Dendritic cell treated with granulocyte-macrophage colony-stimulating factor and Interleukin-4, amounts not matched to agents 40 ng/mL and 50 ng/mL, for 4 days (primary cell): ENCODE results near the gene GPX3.
A peak's percentile ranks its signal among the peaks of the same experiment; 100 is the strongest.

ENCODE experiments used
- H3K27ac Mint-ChIP-seq: one replicate; pipeline ENCODE4 v1.8.0; 2022; ENCODE audit warnings: mild to moderate bottlenecking, mixed read lengths
- H3K27me3 Mint-ChIP-seq: one replicate; pipeline ENCODE4 v1.8.0; 2022; ENCODE audit warnings: mild to moderate bottlenecking, mixed read lengths
- H3K36me3 Mint-ChIP-seq: one replicate; pipeline ENCODE4 v1.8.0; 2022; ENCODE audit warnings: low read depth, mixed read lengths
- H3K4me1 Mint-ChIP-seq: one replicate; pipeline ENCODE4 v1.8.0; 2022; ENCODE audit warnings: low read depth, mixed read lengths
- H3K4me3 Mint-ChIP-seq: one replicate; pipeline ENCODE4 v1.8.0; 2022; ENCODE audit warnings: mild to moderate bottlenecking, moderate library complexity, mixed read lengths
- H3K9me3 Mint-ChIP-seq: one replicate; pipeline ENCODE4 v1.8.0; 2022; ENCODE audit warnings: mixed read lengths
- intact Hi-C: fragments of 100-400 bp; cut with micrococcal nuclease; formaldehyde crosslinking; loops from one replicate; pipeline ENCODE4 v1.15.0; 2022

GPX3 gene

GRCh38 chr5:151005187-151005949 is 15.0 kb upstream of the GPX3 start:
- Mint-ChIP-seq H3K4me1 (peaks cover 32% of the 10 kb centered on the region), H3K36me3 (no peaks in the 10 kb centered on the region), H3K27me3 (no peaks in the 10 kb centered on the region), H3K9me3 (no peaks in the 10 kb centered on the region), H3K27ac (peak overlapping the region; percentile 64), H3K4me3 (no peak overlapping the region)
- intact Hi-C loops, result no loop called here

GRCh38 chr5:151005950-151006576 is 14.3 kb upstream of the GPX3 start:
- no peaks in the 10 kb centered on the region for H3K36me3 Mint-ChIP-seq
- intact Hi-C loops, result no loop called here
- peak overlapping the region; percentile 64 for H3K27ac Mint-ChIP-seq
- H3K4me1 Mint-ChIP-seq, result peaks cover 32% of the 10 kb centered on the region
- H3K27me3 Mint-ChIP-seq, result no peaks in the 10 kb centered on the region
- no peaks in the 10 kb centered on the region for H3K9me3 Mint-ChIP-seq
- H3K4me3 Mint-ChIP-seq, result no peak overlapping the region

DNA sequence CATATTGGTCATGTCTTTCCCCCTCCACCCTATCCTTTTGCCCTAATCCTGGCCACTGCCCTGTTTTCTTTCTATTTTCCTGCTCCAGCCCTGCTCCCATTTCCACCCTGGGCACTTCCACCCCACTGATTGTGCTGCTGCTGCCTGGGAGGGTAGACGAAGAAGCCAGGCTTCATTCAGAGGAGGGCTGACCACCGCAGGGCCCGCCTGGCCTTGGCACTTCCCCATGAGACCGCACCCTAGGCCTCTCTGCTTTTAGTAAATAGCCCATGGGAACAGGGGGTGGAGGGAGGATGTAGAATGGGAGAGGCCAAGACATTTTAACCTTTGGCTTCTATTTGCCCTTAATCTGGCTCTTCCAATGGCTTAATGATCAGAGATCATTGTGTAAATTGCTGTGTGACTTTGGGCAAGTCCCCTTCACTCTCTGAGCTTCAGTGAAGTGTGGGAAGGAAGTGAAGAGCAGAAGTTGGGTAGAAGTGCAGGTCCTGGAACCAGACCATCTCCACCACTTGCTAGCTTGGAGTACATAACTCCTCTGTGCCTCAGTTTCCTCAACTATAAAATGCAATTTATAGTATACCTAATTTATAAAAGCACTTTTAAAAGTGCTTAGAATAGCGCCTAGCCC is 13.6 kb upstream of the GPX3 start:
- Mint-ChIP-seq H3K4me1 (peaks cover 38% of the 10 kb centered on the region), H3K27ac (peak overlapping the region; percentile 64), H3K4me3 (no peak overlapping the region), H3K9me3 (no peaks in the 10 kb centered on the region), H3K36me3 (no peaks in the 10 kb centered on the region), H3K27me3 (no peaks in the 10 kb centered on the region)
- intact Hi-C loops, result no loop called here

DNA sequence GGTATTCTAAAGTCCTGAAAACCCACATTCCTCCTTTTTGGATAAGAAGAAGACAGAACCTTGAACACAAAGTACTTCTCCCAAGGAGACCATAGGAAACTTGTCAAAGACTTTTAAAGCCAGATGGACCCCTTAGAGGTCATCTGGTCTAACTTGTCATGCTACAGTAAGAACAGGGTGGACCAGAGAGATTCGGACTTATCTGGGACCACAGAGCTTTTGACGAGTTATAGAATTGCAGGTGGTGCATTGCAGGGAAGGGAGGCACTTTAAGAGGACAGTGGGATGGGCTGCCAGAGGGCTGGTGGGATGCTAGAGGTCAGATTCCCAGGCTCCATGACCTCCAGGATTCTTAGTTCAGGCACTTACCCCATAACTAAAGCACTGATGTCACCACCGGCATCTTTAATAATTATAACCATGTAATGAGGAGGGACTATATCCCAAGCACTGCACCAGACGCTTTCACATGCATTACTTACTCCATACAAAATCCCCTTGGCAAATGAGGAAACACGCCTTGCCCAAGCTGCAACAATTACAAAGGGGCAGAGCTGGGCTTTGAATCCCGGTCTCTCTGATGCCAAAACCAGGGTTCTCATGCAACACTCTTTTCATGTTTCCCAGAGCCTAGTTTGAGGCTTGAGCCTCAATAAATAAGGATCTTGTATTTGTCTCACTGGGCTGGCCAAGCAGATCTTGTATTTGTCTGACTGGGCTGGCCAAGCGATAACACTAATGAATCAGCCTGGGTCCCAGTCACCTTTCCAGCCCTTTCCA is 12.8 kb upstream of the GPX3 start:
- Mint-ChIP-seq H3K36me3 (no peaks in the 10 kb centered on the region), H3K9me3 (no peaks in the 10 kb centered on the region), H3K27me3 (no peaks in the 10 kb centered on the region), H3K4me1 (peaks cover 43% of the 10 kb centered on the region), H3K27ac (no peak overlapping the region), H3K4me3 (no peak overlapping the region)
- intact Hi-C loops, result no loop called here

- Mint-ChIP-seq H3K4me3 (no peak overlapping the region), H3K4me1 (peaks cover 48% of the 10 kb centered on the region), H3K27me3 (no peaks in the 10 kb centered on the region), H3K27ac (no peak overlapping the region), H3K9me3 (no peaks in the 10 kb centered on the region), H3K36me3 (no peaks in the 10 kb centered on the region)
- intact Hi-C loops, result no loop called here
These were observed 12.2 kb upstream of the GPX3 start for GRCh38 chr5:151008210-151008491.

GRCh38 chr5:151008906-151009305 is 11.5 kb upstream of the GPX3 start:
- intact Hi-C loops, result no loop called here

GRCh38 chr5:151012862-151013261 is 7.5 kb upstream of the GPX3 start:
- Mint-ChIP-seq H3K27me3 (no peaks in the 10 kb centered on the region), H3K4me3 (no peak overlapping the region), H3K4me1 (peaks cover 48% of the 10 kb centered on the region), H3K9me3 (no peaks in the 10 kb centered on the region), H3K27ac (peak overlapping the region; percentile 2), H3K36me3 (no peaks in the 10 kb centered on the region)
- intact Hi-C loops, result no loop called here

More at GRCh38 chr5:151008906-151009305, 11.5 kb upstream of the GPX3 start:
- Mint-ChIP-seq H3K27me3 (no peaks in the 10 kb centered on the region), H3K4me1 (peaks cover 53% of the 10 kb centered on the region), H3K9me3 (no peaks in the 10 kb centered on the region), H3K36me3 (no peaks in the 10 kb centered on the region), H3K27ac (peak overlapping the region; percentile 56), H3K4me3 (no peak overlapping the region)

DNA sequence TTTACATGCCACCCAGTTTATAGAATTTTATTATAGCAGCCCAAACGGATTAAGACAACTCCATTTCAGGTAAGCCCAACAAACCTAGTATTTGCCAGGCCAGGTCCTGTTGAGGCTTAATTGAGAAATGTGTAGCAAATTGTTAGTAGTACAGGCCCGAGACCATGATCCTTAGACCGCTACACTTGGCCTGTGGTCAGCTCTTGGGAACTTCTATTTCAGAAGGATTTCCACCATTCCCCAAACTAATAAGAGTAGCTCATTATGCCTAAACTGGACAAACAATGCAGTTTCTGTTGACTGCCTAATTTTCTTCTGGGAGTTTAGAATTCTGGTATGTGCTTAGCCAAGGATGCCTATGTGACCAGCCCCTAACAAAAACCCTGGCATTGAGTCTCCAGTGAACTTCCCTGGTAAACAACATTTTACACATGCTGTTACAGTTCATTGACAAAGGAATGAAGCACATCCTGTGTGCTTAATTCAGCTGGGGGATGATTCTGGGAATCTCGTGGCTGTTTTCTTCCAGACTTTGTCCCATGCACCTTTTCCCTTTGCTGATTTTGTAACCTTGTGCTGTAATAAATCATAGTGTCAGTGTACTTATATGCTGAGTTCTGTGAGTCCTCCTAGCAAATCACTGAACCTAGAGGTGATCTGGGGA is 5.6 kb upstream of the GPX3 start:
- peaks cover 51% of the 10 kb centered on the region for H3K4me1 Mint-ChIP-seq
- intact Hi-C loops, result no loop called here
- H3K27ac Mint-ChIP-seq, result no peak overlapping the region
- H3K27me3 Mint-ChIP-seq, result no peaks in the 10 kb centered on the region
- H3K9me3 Mint-ChIP-seq, result no peaks in the 10 kb centered on the region
- no peaks in the 10 kb centered on the region for H3K36me3 Mint-ChIP-seq
- H3K4me3 Mint-ChIP-seq, result no peak overlapping the region

GRCh38 chr5:151015974-151016587 is 4.3 kb upstream of the GPX3 start:
- Mint-ChIP-seq H3K36me3 (no peaks in the 10 kb centered on the region), H3K27me3 (no peaks in the 10 kb centered on the region), H3K4me1 (peaks cover 63% of the 10 kb centered on the region), H3K27ac (peak overlapping the region; percentile 50), H3K9me3 (no peaks in the 10 kb centered on the region), H3K4me3 (no peak overlapping the region)
- intact Hi-C loops, result no loop called here

GRCh38 chr5:151016700-151017099 is 3.7 kb upstream of the GPX3 start:
- H3K4me3 Mint-ChIP-seq, result no peak overlapping the region
- intact Hi-C loops, result no loop called here
- no peaks in the 10 kb centered on the region for H3K9me3 Mint-ChIP-seq
- peaks cover 65% of the 10 kb centered on the region for H3K4me1 Mint-ChIP-seq
- H3K36me3 Mint-ChIP-seq, result no peaks in the 10 kb centered on the region
- H3K27ac Mint-ChIP-seq, result peak overlapping the region; percentile 50
- no peaks in the 10 kb centered on the region for H3K27me3 Mint-ChIP-seq

GRCh38 chr5:151017897-151018296 is 2.5 kb upstream of the GPX3 start:
- Mint-ChIP-seq H3K9me3 (no peaks in the 10 kb centered on the region), H3K36me3 (peaks cover 11% of the 10 kb centered on the region), H3K4me3 (no peak overlapping the region), H3K27me3 (no peaks in the 10 kb centered on the region), H3K4me1 (peaks cover 68% of the 10 kb centered on the region), H3K27ac (peak overlapping the region; percentile 50)
- intact Hi-C loops, result no loop called here

GRCh38 chr5:151018846-151019245 is 1.5 kb upstream of the GPX3 start:
- intact Hi-C loops, result no loop called here
- H3K27ac Mint-ChIP-seq, result no peak overlapping the region
- H3K4me3 Mint-ChIP-seq, result no peak overlapping the region

DNA sequence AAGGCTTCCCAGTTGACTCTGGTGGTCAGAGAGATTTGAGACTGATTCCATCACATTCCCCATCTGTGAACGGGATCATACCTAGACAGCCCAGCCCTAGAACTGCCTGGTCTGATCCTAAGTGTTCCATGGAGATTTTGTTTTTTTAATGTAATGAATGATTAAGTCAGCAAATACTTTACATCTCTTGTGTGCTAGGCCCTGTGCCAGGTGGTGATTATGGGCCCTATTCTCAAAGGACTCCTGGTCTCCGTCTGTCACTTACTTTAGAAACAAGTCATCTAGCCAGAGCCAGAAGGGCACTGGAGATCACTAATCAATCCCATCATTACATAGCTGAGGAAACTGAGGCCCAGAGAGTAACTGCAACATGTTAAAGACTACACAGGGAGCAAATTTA is 1.1 kb upstream of the GPX3 start:
- H3K27me3 Mint-ChIP-seq, result no peaks in the 10 kb centered on the region
- no peak overlapping the region for H3K27ac Mint-ChIP-seq
- no peak overlapping the region for H3K4me3 Mint-ChIP-seq
- H3K9me3 Mint-ChIP-seq, result no peaks in the 10 kb centered on the region
- intact Hi-C loops, result no loop called here
- H3K36me3 Mint-ChIP-seq, result peaks cover 11% of the 10 kb centered on the region
- H3K4me1 Mint-ChIP-seq, result peaks cover 76% of the 10 kb centered on the region

More at GRCh38 chr5:151018846-151019245, 1.5 kb upstream of the GPX3 start:
- Mint-ChIP-seq H3K27me3 (no peaks in the 10 kb centered on the region), H3K9me3 (no peaks in the 10 kb centered on the region), H3K36me3 (peaks cover 11% of the 10 kb centered on the region), H3K4me1 (peaks cover 71% of the 10 kb centered on the region)
